SK-MEL-5 (cell line): ENCODE results near the gene GINS1. TPM values are rescaled to one million over a fixed set of nuclear protein-coding genes. Genes with fewer than 3 reads are reported as not detected.

Experiments used
- DNase-seq: peaks from one replicate; pipeline ENCODE4 v3.0.0-alpha.2; 2016; ENCODE audit warnings: low read depth, low spot score
- in situ Hi-C: cut with HindIII; loops from 2 replicates; pipeline ENCODE4 v1.10.0; 2016; ENCODE audit warnings: low sequenced_read_pairs, high pct_unique_total_duplicates, low pct_unique_long_range_greater_than_20kb
- total RNA-seq: library from RNA; depleted of rRNA; stranded (reverse); fragments of >200 nt; shearing (Covaris generic); gene quantifications from 2 replicates; pipeline ENCODE4 v1.2.3, GENCODE V29; 2014

GINS1 gene
- total RNA-seq, 1 experiment from 2014 or later: 14.8 TPM

GRCh38 chr20:25481235-25481917 is 73.9 kb downstream of the GINS1 start:
- DNase-seq: no peak
- in situ Hi-C loops: no loop called here

GRCh38 chr20:25481918-25482253 is 74.4 kb downstream of the GINS1 start:
- in situ Hi-C loops: no loop called here

GRCh38 chr20:25483431-25484132 is 76.1 kb downstream of the GINS1 start:
- no peak for DNase-seq
- in situ Hi-C loops: no loop called here

More at GRCh38 chr20:25481918-25482253, 74.4 kb downstream of the GINS1 start:
- no peak for DNase-seq

GRCh38 chr20:25484224-25484846 is 76.9 kb downstream of the GINS1 start:
- in situ Hi-C loops: no loop called here
- DNase-seq: peak; percentile 49

GRCh38 chr20:25484911-25485511 is 77.5 kb downstream of the GINS1 start:
- no peak for DNase-seq
- in situ Hi-C loops: no loop called here

- in situ Hi-C loops: no loop called here
- no peak for DNase-seq
Measured at GRCh38 chr20:25485872-25486271, 78.4 kb downstream of the GINS1 start.

- in situ Hi-C loops: no loop called here
- DNase-seq: no peak
Measured at GRCh38 chr20:25486377-25486776, 78.9 kb downstream of the GINS1 start.

- in situ Hi-C loops: no loop called here
- DNase-seq: no peak
Measured at GRCh38 chr20:25487306-25487705, 79.8 kb downstream of the GINS1 start.

GRCh38 chr20:25487975-25488374 is 80.5 kb downstream of the GINS1 start:
- DNase-seq: no peak
- in situ Hi-C loops: no loop called here

- in situ Hi-C loops: no loop called here
- no peak for DNase-seq
Measured at GRCh38 chr20:25489221-25489871, 81.9 kb downstream of the GINS1 start.

- no peak for DNase-seq
- in situ Hi-C loops: no loop called here
Measured at GRCh38 chr20:25490656-25491445, 83.4 kb downstream of the GINS1 start.

GRCh38 chr20:25491446-25492038 is 84.1 kb downstream of the GINS1 start:
- in situ Hi-C loops: no loop called here
- no peak for DNase-seq

GRCh38 chr20:25493137-25493536 is 85.7 kb downstream of the GINS1 start:
- in situ Hi-C loops: no loop called here
- DNase-seq: no peak

- in situ Hi-C loops: no loop called here
- DNase-seq: no peak
Measured at GRCh38 chr20:25493748-25494505, 86.5 kb downstream of the GINS1 start.

- in situ Hi-C loops: no loop called here
- DNase-seq: no peak
Measured at GRCh38 chr20:25494506-25495188, 87.2 kb downstream of the GINS1 start.
